HG03196 (cell line): ENCODE measurements around the gene ZNF81.
"Not testable (repeated sequence)": the region's sequence is repeated elsewhere in the genome, so short reads cannot be mapped to it uniquely, and the experiment has no call there.

Experiments used
- ATAC-seq: cut with Tn5 transposase; IDR thresholded peaks from one replicate; pipeline ENCODE4 v1.9.1; 2021; ENCODE audit not compliant: unreplicated experiment

The ZNF81 gene

DNA sequence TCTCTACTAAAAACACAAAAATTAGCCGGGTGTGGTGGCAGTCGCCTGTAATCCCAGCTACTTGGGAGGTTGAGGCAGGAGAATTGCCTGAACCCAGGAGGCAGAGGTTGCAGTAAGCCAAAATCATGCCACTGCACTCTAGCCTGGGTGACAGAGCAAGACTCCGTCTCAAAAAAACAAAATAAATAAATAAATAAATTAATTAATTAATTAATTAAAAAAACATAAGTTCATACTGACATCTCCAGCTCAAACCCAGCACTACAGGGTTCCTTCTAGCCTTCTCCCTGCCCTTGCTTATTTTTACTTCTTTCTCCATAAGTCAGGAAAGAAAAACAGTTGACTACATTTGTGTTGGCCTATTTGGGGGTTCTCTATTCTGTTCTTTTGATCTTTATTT is 95.3 kb downstream of the ZNF81 start:
- ATAC-seq, result not testable (repeated sequence)

GRCh38 chrX:47933946-47934345 is 97.2 kb downstream of the ZNF81 start:
- no peak for ATAC-seq

DNA sequence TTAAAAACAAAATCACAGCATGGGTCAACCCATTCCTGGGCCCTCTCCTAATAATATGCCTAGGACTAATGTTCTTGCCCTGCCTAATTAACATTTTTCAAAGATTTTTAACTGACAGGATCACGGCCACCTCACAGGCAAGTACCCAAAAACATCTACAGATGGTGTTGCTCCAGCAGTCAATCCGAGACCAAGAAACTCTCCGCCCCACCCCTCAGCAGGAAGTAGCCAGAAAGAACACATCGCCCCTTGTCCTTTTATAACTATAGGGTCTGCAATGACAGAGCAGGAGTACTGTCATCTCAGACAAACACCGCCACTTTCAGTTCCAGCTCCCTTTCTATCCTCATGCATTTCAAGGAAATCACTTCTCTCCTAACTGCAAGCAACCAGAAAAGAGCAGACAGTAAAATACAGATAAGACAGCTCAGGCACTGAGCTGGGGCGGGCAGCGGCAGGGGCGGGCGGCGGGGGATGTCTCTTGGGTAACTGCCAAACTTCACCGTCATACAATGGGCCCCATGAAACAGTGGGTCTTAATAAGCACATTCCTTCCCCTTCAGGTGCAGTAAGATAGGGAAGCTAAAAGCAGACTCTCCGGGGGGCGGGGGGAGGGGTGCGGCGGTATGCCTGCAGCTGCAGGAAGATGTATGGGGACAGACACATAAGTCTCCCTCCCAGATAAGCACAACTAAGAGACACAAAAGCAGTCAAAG is 99.7 kb downstream of the ZNF81 start:
- ATAC-seq, result no peak

DNA sequence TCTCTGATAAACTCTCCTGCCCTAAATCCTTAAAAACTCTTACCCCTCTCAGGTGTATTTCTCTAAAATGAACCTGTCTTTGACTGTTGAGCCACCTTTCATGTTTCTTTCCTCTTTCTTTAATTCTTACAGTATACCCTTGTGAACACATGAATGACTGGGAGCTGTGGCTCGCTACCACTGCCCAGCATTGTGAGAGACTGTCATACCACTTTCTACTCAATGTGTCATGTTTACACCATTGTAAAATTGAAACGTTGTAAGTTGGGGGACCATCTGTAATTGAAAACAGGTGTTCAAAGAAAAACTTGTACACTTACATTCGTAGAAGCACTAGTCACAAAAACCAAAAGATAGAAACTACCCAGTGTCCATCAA is 100.2 kb downstream of the ZNF81 start:
- no peak for ATAC-seq

GRCh38 chrX:47940448-47940847 is 103.7 kb downstream of the ZNF81 start:
- no peak for ATAC-seq

GRCh38 chrX:47941423-47941822 is 104.7 kb downstream of the ZNF81 start:
- ATAC-seq, result no peak

- not testable (repeated sequence) for ATAC-seq
Observed at GRCh38 chrX:47955295-47955694, 118.6 kb downstream of the ZNF81 start.

DNA sequence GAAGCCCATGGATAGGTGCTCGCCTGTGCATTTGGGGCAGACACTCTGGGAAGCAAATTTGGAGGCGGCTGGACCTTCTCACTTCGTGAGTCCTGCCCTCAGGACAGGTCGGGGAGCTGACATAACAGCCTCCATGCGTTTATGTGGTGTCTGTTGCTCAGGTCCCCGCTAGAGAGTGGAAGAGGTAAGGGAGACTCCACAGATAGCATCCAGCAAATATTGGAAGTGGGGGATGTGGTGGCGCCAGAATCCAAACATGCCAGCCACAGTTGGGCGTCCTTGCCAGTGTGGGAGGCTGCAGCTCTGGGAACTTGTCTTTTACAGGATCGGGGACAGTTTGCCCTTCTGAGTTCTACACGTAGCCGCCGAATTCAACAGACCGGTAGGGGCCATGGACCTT is 119.3 kb downstream of the ZNF81 start:
- no peak for ATAC-seq

DNA sequence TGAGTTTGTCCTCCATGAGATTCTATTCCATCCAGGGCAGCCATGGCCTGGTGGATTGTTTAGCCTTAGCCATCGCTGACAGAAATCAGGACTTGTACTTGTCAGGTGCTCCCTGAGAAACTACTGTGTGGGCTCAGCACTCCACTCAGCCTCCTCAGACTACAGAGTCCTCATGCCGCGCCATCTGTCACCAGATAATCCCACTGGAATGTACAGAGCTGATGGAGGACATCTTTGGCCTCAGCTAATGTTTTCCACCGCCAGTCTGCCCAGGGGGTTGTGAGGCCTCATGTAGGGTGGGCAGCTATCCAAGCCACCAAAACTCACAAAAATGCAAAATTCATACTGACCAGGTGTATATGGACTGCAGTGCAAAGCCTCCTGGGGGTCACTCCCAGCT is 121.5 kb downstream of the ZNF81 start:
- not testable (repeated sequence) for ATAC-seq

DNA sequence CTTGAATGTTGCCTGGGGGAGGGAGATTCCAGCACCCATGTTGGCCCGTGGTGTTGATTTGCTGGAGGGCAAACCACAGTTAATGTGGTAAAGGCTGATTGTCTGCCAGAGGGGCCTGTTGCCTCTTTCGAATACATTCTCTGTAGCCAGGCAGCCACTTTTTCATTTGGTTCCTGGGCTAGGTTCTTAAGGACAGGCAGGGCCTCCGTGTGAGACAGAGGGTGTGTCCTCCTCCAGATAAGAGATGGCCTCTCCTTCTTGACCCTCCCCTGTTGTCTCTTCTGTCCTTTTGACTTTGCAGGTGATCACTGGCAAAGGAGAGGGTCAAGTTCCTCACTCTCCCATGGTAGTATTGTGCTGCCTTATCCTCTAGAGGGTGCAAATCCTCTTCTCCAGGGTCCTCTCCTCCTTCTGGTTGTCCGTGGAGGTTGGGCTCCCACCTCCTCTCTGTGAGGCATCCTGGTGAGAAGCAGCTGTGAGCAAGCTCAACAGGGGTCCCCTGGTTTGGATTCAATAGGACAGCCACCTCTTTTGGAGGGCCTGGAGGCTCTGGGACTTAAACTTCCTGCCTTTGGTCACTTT is 122.2 kb downstream of the ZNF81 start:
- no peak for ATAC-seq

DNA sequence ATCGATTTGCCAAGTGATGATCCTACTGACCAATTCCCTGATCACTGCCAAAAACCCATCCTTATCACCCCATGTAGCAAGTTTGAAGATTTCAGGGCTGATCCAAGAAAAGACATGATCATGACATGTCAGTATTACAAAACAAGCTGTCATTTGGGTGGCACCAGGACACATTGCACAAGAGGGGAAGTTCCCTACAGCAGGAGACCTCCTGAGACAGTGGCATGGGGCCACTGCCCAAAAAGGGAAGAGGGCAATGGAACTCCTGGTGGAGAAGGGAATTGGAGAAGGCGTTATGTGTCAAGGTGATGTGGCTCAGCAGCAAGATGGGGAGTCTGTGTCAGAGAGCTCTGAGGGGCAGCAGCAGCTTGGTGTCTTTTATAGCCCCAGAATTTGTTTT is 123.7 kb downstream of the ZNF81 start:
- ATAC-seq, result no peak

- not testable (repeated sequence) for ATAC-seq
Observed at GRCh38 chrX:47961830-47962229, 125.1 kb downstream of the ZNF81 start.

DNA sequence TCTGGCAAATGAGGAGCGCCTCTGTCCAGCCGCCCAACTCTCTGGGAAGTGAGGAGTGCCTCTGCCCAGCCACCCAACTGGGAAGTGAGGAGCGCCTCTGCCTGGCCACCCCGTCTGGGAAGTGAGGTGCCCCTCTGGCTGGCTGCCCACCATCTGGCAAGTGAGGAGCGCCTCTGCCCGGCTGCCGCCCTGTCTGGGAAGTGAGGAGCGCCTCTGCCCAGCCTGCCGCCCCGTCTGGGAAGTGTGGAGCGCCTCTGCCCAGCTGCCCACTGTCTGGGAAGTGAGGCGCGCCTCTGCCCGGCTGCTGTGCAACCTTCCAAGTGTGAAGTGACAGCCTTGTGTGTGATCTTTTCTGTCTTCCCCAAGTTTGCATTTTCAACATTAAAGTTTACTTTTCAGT is 128.8 kb downstream of the ZNF81 start:
- ATAC-seq, result not testable (repeated sequence)
